ENCODE data around the gene HLA-A. TPM values are rescaled to one million over a fixed set of nuclear protein-coding genes. Genes with fewer than 3 reads are reported as not detected.

HLA-A gene
- polyA plus RNA-seq, 1 donor (not counting 4 experiments of a cell fraction or from before 2014, with no cell fraction given), result 401 TPM

- Histone ChIP-seq H3K4me1 (ENCODE audit: control insufficient read depth, extremely low read depth, insufficient read depth, low read length) (peaks cover 5% of the 10 kb centered on the region), H3K4me2 (ENCODE audit: control insufficient read depth, extremely low read depth, insufficient read depth, low read depth, low read length) (no peak overlapping the region), H3K27ac (ENCODE audit: control insufficient read depth, insufficient read depth, low read length) (no peak overlapping the region), H3K36me3 (ENCODE audit: control insufficient read depth in 2 of 2, extremely low read depth in 1 of 2, insufficient read depth in 2 of 2, low read length in 2 of 2) (no peaks in the 10 kb centered on the region), H4K20me1 (ENCODE audit: control insufficient read depth, extremely low read depth, insufficient read depth, low read length) (no peaks in the 10 kb centered on the region), H2AFZ (ENCODE audit: control insufficient read depth, low read length) (no peak overlapping the region), H3K79me2 (ENCODE audit: control insufficient read depth, insufficient read depth, low read length) (no peaks in the 10 kb centered on the region), H3K9me3 (ENCODE audit: control insufficient read depth, low read depth, low read length) (no peaks in the 10 kb centered on the region), H3K9ac (ENCODE audit: control insufficient read depth, extremely low read depth, insufficient read depth, low read length) (no peak overlapping the region), H3K4me3 (ENCODE audit: control insufficient read depth in 2 of 3, extremely low read depth in 1 of 3, insufficient read depth in 2 of 3, low read depth in 1 of 3, low read length in 3 of 3) (no peak overlapping the region), H3K27me3 (ENCODE audit: control insufficient read depth, extremely low read depth, insufficient read depth, low read length) (peaks cover 3% of the 10 kb centered on the region), H3K9me1 (ENCODE audit: control insufficient read depth, extremely low read depth, insufficient read depth, low read length) (no peaks in the 10 kb centered on the region)
- FAIRE-seq (peak; percentile 73), DNase-seq (ENCODE audit: low read depth, low spot score) (no peak)
- TF ChIP-seq EZH2 (IDR thresholded peaks at IDR 0.05; ENCODE audit: low read length) (no peak), CTCF (optimal IDR thresholded peaks at IDR 0.05 in 1 of 3, IDR thresholded peaks at IDR 0.05 in 1 of 3, conservative IDR thresholded peaks at IDR 0.05 in 1 of 3; ENCODE audit: extremely low read depth in 1 of 3, insufficient read depth in 2 of 3, low read length in 3 of 3) (no peak)
- dilution Hi-C loops (cut with MboI; ENCODE audit: extremely low pct_ligation_motif_present, low sequenced_read_pairs), result no loop called here
Measured at GRCh38 chr6:29995340-29995777, 53.0 kb downstream of the HLA-A start.

Small RNAs within 50 kb of the gene (small RNA-seq; reads per million reads assigned to genes)
- gene HLA-U (ENCODE audit: insufficient read length in 3 of 3, low read depth in 3 of 3, low replicate concordance in 1 of 3), result 0 reads per million in 3 experiments

Other genes starting within 250 kb of the HLA-A start
- gene HLA-F, start 219.1 kb upstream of the HLA-A start, polyA plus RNA-seq, result 36.2 to 66.6 TPM (median 46.0 TPM) in 3 replicates
- gene HLA-G, start 114.7 kb upstream of the HLA-A start, polyA plus RNA-seq, result 0.84 to 1.9 TPM (median 0.89 TPM) in 3 replicates
- gene POLR1H, start 118.7 kb downstream of the HLA-A start, polyA plus RNA-seq, result 27.9 to 28.8 TPM (median 28.7 TPM) in 3 replicates
- gene PPP1R11, start 124.7 kb downstream of the HLA-A start, polyA plus RNA-seq, result 51.5 to 58.0 TPM (median 54.9 TPM) in 3 replicates
- 2.8 to 4.4 TPM (median 4.2 TPM) in 3 replicates for gene RNF39, start 133.2 kb downstream of the HLA-A start, polyA plus RNA-seq
- gene TRIM31, start 170.6 kb downstream of the HLA-A start, polyA plus RNA-seq, result 0.06 TPM in 1 of 3 replicates, not detected in the others
- not detected in 3 replicates for gene TRIM40, start 193.6 kb downstream of the HLA-A start, polyA plus RNA-seq
- gene TRIM10, start 218.7 kb downstream of the HLA-A start, polyA plus RNA-seq, result not detected in 3 replicates
- gene TRIM15, start 221.0 kb downstream of the HLA-A start, polyA plus RNA-seq, result not detected in 3 replicates

Measured in keratinocyte (primary cell).